PFSK-1 (cell line): Measurements from ENCODE around the gene CMTM4.

ENCODE experiments used
- POLR2AphosphoS5 ChIP-seq: IDR thresholded peaks from 2 replicates; pipeline ENCODE4 v1.6.1; 2012; ENCODE audit warnings: low read depth, mild to moderate bottlenecking, control low read depth, low read length, moderate library complexity
- REST ChIP-seq, 2 experiments: IDR thresholded peaks; 2 replicates each; pipeline versions ENCODE4 v1.6.1 to v1.8.0; 2011 to 2012; ENCODE audit warnings: low read depth in 2 of 2, low read length in 2 of 2, control low read depth in 1 of 2, inconsistent platforms in 1 of 2, mild to moderate bottlenecking in 1 of 2, moderate library complexity in 1 of 2; ENCODE audit not compliant: insufficient read depth in 1 of 2
- SIN3A ChIP-seq: IDR thresholded peaks from 2 replicates; pipeline ENCODE4 v1.6.1; 2012; ENCODE audit warnings: mild to moderate bottlenecking, low read length, moderate library complexity, borderline replicate concordance; ENCODE audit not compliant: insufficient read depth
- TAF1 ChIP-seq: IDR thresholded peaks from 2 replicates; pipeline ENCODE4 v1.6.1; 2012; ENCODE audit warnings: low read length, control low read depth, borderline replicate concordance; ENCODE audit not compliant: insufficient read depth

GRCh38 chr16:66698046-66698445 is 1.5 kb upstream of the CMTM4 start:
- TF ChIP-seq REST (IDR thresholded peaks at IDR 0.05; ENCODE audit: insufficient read depth in 1 of 2, low read depth in 2 of 2, low read length in 2 of 2), result no peak
- TF ChIP-seq POLR2AphosphoS5, result no peak
- no peak for TF ChIP-seq TAF1
- no peak for TF ChIP-seq SIN3A
